Skin epidermis (tissue), 12 donors: ENCODE data around the gene SPAG9.
"Not testable (repeated sequence)": the region's sequence is repeated elsewhere in the genome, so short reads cannot be mapped to it uniquely, and the experiment has no call there.

Experiments used
- H3K27ac ChIP-seq, 21 experiments: fragments of 200-600 bp; sonication (generic) in 11 of 21; one replicate each; pipeline ENCODE4 v1.5.0; 2020; ENCODE audit warnings: mild to moderate bottlenecking in 3 of 21, inconsistent platforms in 2 of 21, moderate library complexity in 2 of 21
- H3K4me3 ChIP-seq, 7 experiments: fragments of 200-600 bp; sonication (generic) in 2 of 7; one replicate each; pipeline ENCODE4 v1.5.0; 2020; ENCODE audit warnings: inconsistent platforms in 2 of 7, mild to moderate bottlenecking in 2 of 7, moderate library complexity in 1 of 7

Gene SPAG9

DNA sequence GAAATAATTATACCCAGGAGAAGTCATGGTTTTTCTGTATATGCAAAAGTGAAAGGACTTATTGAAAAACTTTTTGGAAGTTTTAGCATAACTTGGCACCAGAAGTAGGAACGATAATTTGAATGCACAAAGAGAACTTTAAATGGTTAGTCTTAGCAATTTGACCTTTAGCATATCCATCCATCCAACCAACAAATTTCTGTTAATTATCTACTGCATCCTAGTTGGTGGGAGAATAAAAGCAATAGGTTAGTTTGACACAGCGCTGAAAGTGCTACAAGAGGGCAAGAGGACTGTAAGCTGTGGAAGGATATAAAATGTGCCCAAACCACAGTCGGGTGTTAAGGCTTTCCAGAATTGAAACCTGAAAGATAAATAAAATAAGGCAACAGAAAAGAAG lies 17.6 kb downstream of the SPAG9 start:
- no peak overlapping the region for H3K4me3 ChIP-seq
- no peak overlapping the region for H3K27ac ChIP-seq

- Histone ChIP-seq H3K4me3 (no peak overlapping the region), H3K27ac (no peak overlapping the region)
Measured at GRCh38 chr17:51097708-51098446, 22.8 kb downstream of the SPAG9 start.

GRCh38 chr17:51091635-51092034 lies 29.0 kb downstream of the SPAG9 start:
- Histone ChIP-seq H3K4me3 (no peak overlapping the region), H3K27ac (no peak overlapping the region)

DNA sequence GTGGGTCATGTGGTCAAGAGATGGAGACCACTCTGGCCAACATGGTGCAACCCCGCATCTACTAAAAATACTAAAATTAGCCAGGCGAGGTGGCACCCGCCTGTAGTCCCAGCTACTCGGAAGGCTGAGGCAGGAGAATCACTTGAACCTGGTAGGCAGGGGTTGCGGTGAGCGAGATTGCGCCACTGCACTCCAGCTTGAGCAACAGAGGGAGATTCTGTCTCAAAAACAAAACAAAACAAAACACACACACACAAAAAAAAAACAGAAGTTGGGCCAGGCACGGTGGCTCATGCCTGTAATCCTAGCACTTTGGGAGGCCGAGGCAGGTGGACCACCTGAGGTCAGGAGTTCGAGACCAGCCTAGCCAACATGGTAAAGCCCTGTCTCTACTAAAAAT lies 31.8 kb downstream of the SPAG9 start:
- not testable (repeated sequence) for H3K4me3 ChIP-seq, H3K27ac ChIP-seq

GRCh38 chr17:51088287-51088686 lies 32.4 kb downstream of the SPAG9 start:
- no peak overlapping the region for H3K27ac ChIP-seq
- no peak overlapping the region for H3K4me3 ChIP-seq

- H3K4me3 ChIP-seq: no peak overlapping the region
- H3K27ac ChIP-seq: peak overlapping the region in 1 of 21 experiments; percentile 6
Measured at GRCh38 chr17:51087072-51087757, 33.5 kb downstream of the SPAG9 start.

- no peak overlapping the region for H3K27ac ChIP-seq
- H3K4me3 ChIP-seq: no peak overlapping the region
Measured at GRCh38 chr17:51085150-51085805, 35.4 kb downstream of the SPAG9 start.

- Histone ChIP-seq H3K4me3 (no peak overlapping the region), H3K27ac (no peak overlapping the region)
Measured at GRCh38 chr17:51083981-51084380, 36.7 kb downstream of the SPAG9 start.

DNA sequence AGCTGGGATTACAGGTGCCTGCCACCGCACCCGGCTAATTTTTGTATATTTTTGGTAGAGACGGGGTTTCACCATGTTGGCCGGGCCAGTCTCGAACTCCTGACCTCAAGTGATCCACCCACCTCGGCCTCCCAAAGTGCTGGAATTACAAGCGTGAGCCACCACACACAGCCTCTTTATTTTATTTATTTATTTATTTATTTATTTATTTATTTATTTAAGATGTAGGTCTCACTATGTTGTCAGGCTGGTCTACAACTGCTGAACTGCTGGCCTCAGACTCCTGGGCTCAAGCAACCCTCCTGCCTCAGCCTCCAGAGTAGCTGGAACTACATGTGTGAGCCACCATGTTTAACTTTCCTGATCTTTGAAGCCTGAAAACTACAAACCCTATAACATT lies 37.3 kb downstream of the SPAG9 start:
- H3K4me3 ChIP-seq, H3K27ac ChIP-seq: not testable (repeated sequence)

DNA sequence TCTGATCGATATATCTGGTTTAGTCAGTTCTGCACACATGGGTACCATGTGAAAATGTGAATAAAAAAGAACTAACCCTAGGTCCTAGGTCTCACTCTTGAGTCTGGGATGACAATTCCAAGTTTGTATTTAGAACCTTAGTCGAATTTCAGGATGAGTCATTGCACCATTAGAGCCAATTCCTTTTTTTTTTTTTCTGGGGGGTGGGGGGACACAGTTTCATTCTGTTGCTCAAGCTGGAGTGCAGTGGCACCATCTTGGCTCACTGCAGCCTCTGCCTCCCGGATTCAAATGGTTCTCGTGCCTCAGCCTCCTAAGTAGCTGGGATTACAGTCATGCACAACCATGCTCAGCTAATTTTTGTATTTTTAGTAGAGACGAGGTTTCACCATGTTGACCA lies 41.6 kb downstream of the SPAG9 start:
- H3K4me3 ChIP-seq: no peak overlapping the region
- no peak overlapping the region for H3K27ac ChIP-seq

DNA sequence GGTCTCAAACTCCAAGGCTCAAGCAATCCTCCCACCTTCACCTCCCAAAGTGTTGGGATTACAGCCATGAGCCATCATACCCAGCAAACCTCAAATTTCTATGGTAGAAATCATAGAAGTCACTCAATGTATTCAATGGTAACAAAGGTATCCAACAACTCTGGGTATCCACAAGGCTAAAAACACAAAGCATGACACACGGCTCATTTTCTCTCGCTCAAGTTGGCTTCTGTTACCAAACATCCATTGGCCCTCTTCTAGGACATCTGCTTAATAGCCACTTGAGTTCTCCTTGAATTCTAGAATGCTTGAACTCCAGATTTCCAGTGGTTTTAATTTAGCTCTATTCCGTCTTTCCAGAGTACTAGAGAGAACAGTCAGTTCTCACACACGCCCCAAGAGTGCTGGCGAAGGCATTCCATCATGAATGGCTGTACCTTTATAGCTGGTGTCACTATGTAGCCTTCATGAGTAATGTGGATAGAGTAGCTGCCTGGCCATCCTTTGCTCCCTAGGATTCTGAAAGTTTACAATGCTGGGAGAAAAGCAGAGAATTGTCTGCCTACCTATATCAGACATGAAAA lies 42.6 kb downstream of the SPAG9 start:
- Histone ChIP-seq H3K27ac (no peak overlapping the region), H3K4me3 (no peak overlapping the region)

DNA sequence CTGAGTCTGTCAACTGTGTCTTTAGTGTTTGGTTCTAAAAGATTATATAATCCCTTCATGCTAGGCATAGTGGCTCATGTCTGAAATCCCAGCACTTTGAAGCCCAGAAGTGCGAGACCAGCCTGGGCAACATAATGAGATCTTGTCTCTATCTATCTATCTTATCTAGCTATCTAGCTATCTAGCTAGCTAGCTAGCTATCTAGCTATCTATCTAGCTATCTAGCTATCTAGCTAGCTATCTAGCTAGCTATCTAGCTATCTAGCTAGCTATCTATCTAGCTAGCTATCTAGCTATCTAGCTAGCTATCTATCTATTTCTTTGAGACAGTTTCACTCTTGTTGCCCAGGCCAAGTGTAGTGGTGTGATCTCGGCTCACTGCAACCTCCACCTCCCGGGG lies 43.8 kb downstream of the SPAG9 start:
- Histone ChIP-seq H3K27ac (no peak overlapping the region), H3K4me3 (no peak overlapping the region)

DNA sequence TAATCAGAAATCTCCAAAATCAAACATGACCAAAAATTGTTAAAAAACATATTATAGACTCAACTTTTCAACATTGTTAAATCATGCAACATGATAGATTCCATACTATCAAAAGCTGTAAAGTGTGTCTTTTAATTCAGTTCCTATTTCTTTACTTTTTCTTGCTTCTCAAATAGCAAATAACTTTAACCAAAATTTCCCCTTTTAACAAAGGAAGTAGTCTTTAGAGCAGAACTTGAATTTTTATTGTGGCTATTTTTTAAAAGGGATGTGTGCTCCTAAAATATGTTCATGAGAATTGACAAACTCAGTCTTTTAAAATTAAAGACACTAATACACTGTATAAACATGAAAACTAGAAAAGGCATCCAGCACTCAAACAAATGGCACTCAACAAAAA lies 49.1 kb downstream of the SPAG9 start:
- Histone ChIP-seq H3K4me3 (no peak overlapping the region), H3K27ac (peak overlapping the region in 1 of 21 experiments; percentile 8)

GRCh38 chr17:51065466-51065865 lies 55.2 kb downstream of the SPAG9 start:
- H3K4me3 ChIP-seq: no peak overlapping the region
- no peak overlapping the region for H3K27ac ChIP-seq

DNA sequence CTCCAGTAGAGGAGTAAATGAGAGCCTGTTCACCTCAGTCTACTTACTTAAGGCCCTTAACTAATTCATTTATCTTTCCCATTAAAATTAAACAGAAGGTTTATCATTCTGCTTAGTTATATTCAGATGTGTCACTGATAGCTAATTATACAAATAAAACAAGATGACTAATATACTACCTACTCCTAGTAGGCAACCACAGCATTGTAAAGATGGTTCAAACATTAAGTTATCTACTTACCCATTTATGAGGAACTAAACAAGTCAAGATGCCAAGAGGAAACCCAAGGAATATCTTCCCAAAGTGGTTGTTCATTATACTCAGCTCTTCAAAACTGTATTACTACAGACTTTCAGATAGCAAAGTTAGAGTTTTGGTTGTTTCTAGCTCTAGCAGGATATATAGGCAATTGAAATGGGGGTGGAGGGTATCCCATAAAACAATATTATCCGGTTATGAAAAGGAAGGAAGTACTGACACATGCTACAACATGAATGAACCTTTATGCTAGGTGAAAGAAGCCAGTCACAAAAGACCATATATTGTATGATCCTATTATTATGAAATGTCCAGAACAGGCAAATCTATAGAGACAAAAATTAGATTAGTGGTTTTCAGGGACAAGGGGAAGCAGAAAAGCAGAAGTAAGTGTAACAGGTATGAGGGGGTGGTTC lies 56.5 kb downstream of the SPAG9 start:
- no peak overlapping the region for H3K27ac ChIP-seq
- H3K4me3 ChIP-seq: no peak overlapping the region

- no peak overlapping the region for H3K27ac ChIP-seq
Measured at GRCh38 chr17:51060396-51060795, 60.3 kb downstream of the SPAG9 start.

GRCh38 chr17:51059781-51060180 lies 60.9 kb downstream of the SPAG9 start:
- no peak overlapping the region for H3K27ac ChIP-seq
- H3K4me3 ChIP-seq: no peak overlapping the region

More at GRCh38 chr17:51060396-51060795, 60.3 kb downstream of the SPAG9 start:
- no peak overlapping the region for H3K4me3 ChIP-seq

- peak overlapping the region in 7 of 21 experiments; percentile 24 to 69 (median 35) for H3K27ac ChIP-seq
- no peak overlapping the region for H3K4me3 ChIP-seq
Measured at GRCh38 chr17:51057534-51057933, 63.1 kb downstream of the SPAG9 start.

- Histone ChIP-seq H3K4me3 (no peak overlapping the region), H3K27ac (peak overlapping the region in 7 of 21 experiments; percentile 24 to 69 (median 35))
Measured at GRCh38 chr17:51056813-51057510, 63.7 kb downstream of the SPAG9 start.
